ENCODE measurements around the gene SERTAD1.
"Not testable (repeated sequence)": the region's sequence is repeated elsewhere in the genome, so short reads cannot be mapped to it uniquely, and the experiment has no call there.

SERTAD1 gene

GRCh38 chr19:40414542-40415535 is 11.0 kb downstream of the SERTAD1 start:
- no peak overlapping the region for H3K4me3 ChIP-seq (ENCODE audit: low read depth, low read length)
- no peak for TF ChIP-seq CTCF (IDR thresholded peaks at IDR 0.05; ENCODE audit: borderline replicate concordance, insufficient read depth, low read depth, low read length)

- no peak within 1 kb of the TSS for H3K4me3 ChIP-seq (ENCODE audit: low read depth, low read length)
- no peak for TF ChIP-seq CTCF (IDR thresholded peaks at IDR 0.05; ENCODE audit: borderline replicate concordance, insufficient read depth, low read depth, low read length)
These were observed 12.4 kb downstream of the SERTAD1 start, which contains the start of gene PRX for GRCh38 chr19:40413291-40413845. TSS of gene PRX (minus strand) at chr19:40413378. CDS start at chr19:40407932, 5,446 bp downstream.

DNA sequence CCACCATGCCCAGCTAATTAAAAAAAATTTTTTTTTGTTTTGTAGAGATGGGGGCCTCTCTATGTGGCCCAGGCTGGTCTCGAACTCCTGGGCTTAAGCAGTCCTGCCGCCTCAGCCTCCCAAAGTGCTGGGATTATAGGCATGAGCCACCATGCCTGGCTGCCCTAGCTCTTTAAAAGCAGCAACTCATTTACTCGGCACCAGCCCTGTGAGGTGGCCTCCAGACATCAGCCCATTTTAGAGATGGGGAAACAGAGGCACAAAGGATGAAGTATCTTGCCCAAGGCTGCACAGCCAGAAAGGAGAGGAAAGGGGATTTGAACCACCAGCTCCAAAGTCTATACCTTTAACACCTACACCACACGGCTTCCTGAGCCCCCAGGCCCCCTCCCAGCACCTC is 12.9 kb downstream of the SERTAD1 start:
- TF ChIP-seq CTCF (IDR thresholded peaks at IDR 0.05; ENCODE audit: borderline replicate concordance, insufficient read depth, low read depth, low read length), result no peak
- H3K4me3 ChIP-seq (ENCODE audit: low read depth, low read length), result no peak overlapping the region

DNA sequence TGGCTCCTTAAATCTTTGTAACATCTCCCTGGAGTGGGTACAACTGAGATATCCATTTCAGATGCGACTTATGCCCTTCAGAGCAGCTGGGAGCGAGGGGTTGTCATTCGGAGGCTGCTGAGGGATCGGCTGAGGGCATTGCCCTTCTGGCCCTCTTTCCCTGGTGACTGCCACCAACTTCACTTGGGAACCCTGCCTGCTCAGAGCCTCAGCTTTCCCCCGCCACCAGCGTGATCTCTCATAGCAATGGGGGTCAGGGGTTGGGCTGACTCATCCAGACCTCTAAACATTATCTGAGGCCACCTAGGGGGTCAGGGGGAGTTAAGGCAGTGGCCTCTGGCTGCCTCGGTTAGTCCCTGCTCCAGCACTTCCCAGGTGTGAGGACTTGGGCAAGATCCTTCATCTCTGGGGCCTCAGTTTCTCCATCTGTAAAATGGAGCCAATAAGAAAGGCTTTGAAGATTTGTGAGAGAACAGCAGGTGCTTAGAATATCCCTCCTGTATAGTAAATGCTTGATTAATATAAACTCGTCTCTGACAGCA is 13.8 kb downstream of the SERTAD1 start:
- no peak for TF ChIP-seq CTCF (IDR thresholded peaks at IDR 0.05; ENCODE audit: borderline replicate concordance, insufficient read depth, low read depth, low read length)
- no peak overlapping the region for H3K4me3 ChIP-seq (ENCODE audit: low read depth, low read length)

DNA sequence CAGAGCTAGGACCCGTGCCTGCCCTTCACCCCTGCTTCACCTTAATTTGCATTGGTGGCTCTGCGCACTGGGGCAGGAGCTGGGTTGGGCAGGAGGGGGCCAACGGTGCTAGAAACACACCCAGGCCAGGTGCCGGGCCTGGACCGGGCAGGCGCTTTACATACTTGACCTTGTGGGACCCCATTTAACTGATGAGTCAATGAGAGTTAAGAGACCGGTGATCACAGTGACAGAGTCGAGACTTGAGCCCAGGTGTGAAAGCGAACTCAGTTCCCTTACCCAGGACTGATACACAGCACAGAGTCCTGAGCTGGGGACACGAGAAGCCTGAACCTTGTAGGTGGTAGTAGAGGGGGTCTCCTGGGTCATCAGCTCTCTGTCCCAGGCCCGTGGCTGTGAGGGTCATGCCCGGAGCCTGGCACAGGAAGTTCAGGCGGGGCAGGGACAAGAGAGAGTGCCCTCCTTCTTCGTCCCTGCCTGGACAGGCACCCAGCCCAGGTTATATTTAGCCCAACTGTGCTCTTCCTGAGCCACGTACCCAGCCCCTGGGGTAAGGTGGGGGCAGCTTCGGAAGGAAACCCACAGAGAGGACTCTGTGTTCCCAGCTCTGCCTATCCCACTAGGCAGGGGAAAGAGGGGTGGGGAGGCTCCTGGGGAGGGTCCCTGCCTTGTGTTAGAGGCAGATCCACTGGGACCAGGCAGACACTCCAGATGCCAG is 14.5 kb downstream of the SERTAD1 start:
- no peak overlapping the region for H3K4me3 ChIP-seq (ENCODE audit: low read depth, low read length)
- no peak for TF ChIP-seq CTCF (IDR thresholded peaks at IDR 0.05; ENCODE audit: borderline replicate concordance, insufficient read depth, low read depth, low read length)

GRCh38 chr19:40410030-40410389 is 15.8 kb downstream of the SERTAD1 start:
- H3K4me3 ChIP-seq (ENCODE audit: low read depth, low read length), result no peak overlapping the region

DNA sequence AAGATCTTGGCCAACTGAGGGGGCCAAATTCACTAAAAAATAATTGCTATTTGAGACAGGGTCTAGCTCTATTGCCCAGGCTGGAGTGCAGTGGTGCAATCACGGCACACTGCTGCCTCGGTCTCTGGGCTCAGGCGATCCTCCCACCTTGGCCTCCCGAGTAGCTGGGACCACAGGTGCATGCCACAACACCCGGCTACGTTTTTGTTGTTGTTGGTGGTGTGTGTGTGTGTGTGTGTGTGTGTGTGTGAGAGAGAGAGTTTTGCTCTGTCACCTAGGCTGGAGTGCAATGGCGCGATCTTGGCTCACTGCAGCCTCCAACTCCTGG is 17.2 kb downstream of the SERTAD1 start:
- not testable (repeated sequence) for H3K4me3 ChIP-seq (ENCODE audit: low read depth, low read length)

More at GRCh38 chr19:40410030-40410389, 15.8 kb downstream of the SERTAD1 start:
- no peak for TF ChIP-seq CTCF (IDR thresholded peaks at IDR 0.05; ENCODE audit: borderline replicate concordance, insufficient read depth, low read depth, low read length)

Measured in GM12875 (cell line).